ENCODE results near the gene MLEC. TPM values are rescaled to one million over a fixed set of nuclear protein-coding genes. Genes with fewer than 3 reads are reported as not detected.

The MLEC gene
- total and polyA plus RNA-seq, 2 of the 13 experiments (the other 11 are each of a cell fraction or from before 2014, with no cell fraction given) = 49.8 to 156 TPM

- TF ChIP-seq ZNF138 (CRISPR knock-in tag; IDR thresholded peaks at IDR 0.05; ENCODE audit: low read depth) = no peak
- TF ChIP-seq AKAP8 (CRISPR knock-in tag; IDR thresholded peaks at IDR 0.05) = no peak
- TF ChIP-seq MYNN (CRISPR knock-in tag; IDR thresholded peaks at IDR 0.05; ENCODE audit: low read depth) = no peak
- peak; percentile 17; the same call in 1 of the 2 replicates for TF ChIP-seq SMAD3 (CRISPR knock-in tag; IDR thresholded peaks at IDR 0.05)
- TF ChIP-seq EZH2 (conservative IDR thresholded peaks at IDR 0.05; ENCODE audit: low read depth, low read length) = no peak
- TF ChIP-seq IKZF1 (IDR thresholded peaks at IDR 0.05) = no peak
- TF ChIP-seq ZNF530 (CRISPR knock-in tag; IDR thresholded peaks at IDR 0.05; ENCODE audit: low read depth) = no peak
- peak; percentile 76 for TF ChIP-seq IRF2 (CRISPR knock-in tag; IDR thresholded peaks at IDR 0.05)
- TF ChIP-seq ZNF646 (CRISPR knock-in tag; IDR thresholded peaks at IDR 0.05) = no peak
- TF ChIP-seq ATF3 (CRISPR knock-in tag; IDR thresholded peaks at IDR 0.05) = peak; percentile 29; the same call in 1 of the 2 replicates
- no peak for TF ChIP-seq ZNF207 (IDR thresholded peaks at IDR 0.05; ENCODE audit: borderline replicate concordance)
- TF ChIP-seq ZNF275 (CRISPR knock-in tag; IDR thresholded peaks at IDR 0.05; ENCODE audit: borderline replicate concordance) = peak; percentile 42; the same call in 1 of the 2 replicates
- no peak for TF ChIP-seq TSC22D2 (CRISPR knock-in tag; IDR thresholded peaks at IDR 0.05; ENCODE audit: borderline replicate concordance)
- TF ChIP-seq ZBTB26 (CRISPR knock-in tag; IDR thresholded peaks at IDR 0.05; ENCODE audit: borderline replicate concordance) = peak; percentile 8; the same call in 1 of the 2 replicates
- TF ChIP-seq ZFX (CRISPR knock-in tag; IDR thresholded peaks at IDR 0.05; ENCODE audit: low read depth) = peak; percentile 73
- 0 out of 2 replicates have a peak, but pooled peaks have one; percentile 42 for TF ChIP-seq ZBTB7B (CRISPR knock-in tag; IDR thresholded peaks at IDR 0.05)
- TF ChIP-seq PLRG1 (conservative IDR thresholded peaks at IDR 0.05) = no peak
- TF ChIP-seq ZNF639 (CRISPR knock-in tag; conservative IDR thresholded peaks at IDR 0.05) = peak; percentile 84
- no peak for TF ChIP-seq ZFAT (CRISPR knock-in tag; conservative IDR thresholded peaks at IDR 0.05)
These were observed at the start of gene MLEC (continued) for GRCh38 chr12:120686690-120687577.
